Activated CD8-positive, alpha-beta memory T cell treated with anti-CD3 and anti-CD28 coated beads for 24 hours (primary cell): Measurements from ENCODE around the gene MAP1S.

Experiments used
- DNase-seq: peaks from one replicate; pipeline ENCODE4 v3.0.0-alpha.2; 2020

The MAP1S gene

GRCh38 chr19:17688853-17689595, 30.3 kb upstream of the MAP1S start:
- DNase-seq = no peak

GRCh38 chr19:17692566-17692965, 26.7 kb upstream of the MAP1S start:
- no peak for DNase-seq

GRCh38 chr19:17695198-17695597, 24.1 kb upstream of the MAP1S start:
- DNase-seq = no peak

GRCh38 chr19:17703824-17704463, 15.3 kb upstream of the MAP1S start:
- DNase-seq = peak; percentile 92

- no peak for DNase-seq
Observed at GRCh38 chr19:17706750-17707181, 12.5 kb upstream of the MAP1S start.

GRCh38 chr19:17711851-17712250, 7.4 kb upstream of the MAP1S start:
- no peak for DNase-seq

- DNase-seq = no peak
Observed at GRCh38 chr19:17716309-17716929, 2.9 kb upstream of the MAP1S start.

- no peak for DNase-seq
Observed at GRCh38 chr19:17718550-17718946, 732 bp upstream of the MAP1S start.

- DNase-seq = peak; percentile 74
Observed at GRCh38 chr19:17719730-17720400, 585 bp downstream of the MAP1S start.

GRCh38 chr19:17720440-17720839, 1.2 kb downstream of the MAP1S start:
- DNase-seq = no peak

GRCh38 chr19:17721111-17721628, 1.9 kb downstream of the MAP1S start:
- no peak for DNase-seq

GRCh38 chr19:17721821-17722220, 2.5 kb downstream of the MAP1S start:
- DNase-seq = no peak

- no peak for DNase-seq
Observed at GRCh38 chr19:17722655-17723240, 3.5 kb downstream of the MAP1S start.

GRCh38 chr19:17724655-17725054, 5.4 kb downstream of the MAP1S start:
- DNase-seq = no peak

- DNase-seq = no peak
Observed at GRCh38 chr19:17725422-17726078, 6.3 kb downstream of the MAP1S start.

- DNase-seq = no peak
Observed at GRCh38 chr19:17726136-17726741, 7.0 kb downstream of the MAP1S start.

GRCh38 chr19:17726964-17727773, 7.9 kb downstream of the MAP1S start:
- no peak for DNase-seq

GRCh38 chr19:17727843-17728242, 8.6 kb downstream of the MAP1S start:
- no peak for DNase-seq

GRCh38 chr19:17733127-17733526, 13.8 kb downstream of the MAP1S start:
- DNase-seq = no peak

- no peak for DNase-seq
Observed at GRCh38 chr19:17734146-17734545, 14.9 kb downstream of the MAP1S start.

- no peak for DNase-seq
Observed at GRCh38 chr19:17735410-17735809, 16.1 kb downstream of the MAP1S start.
